Mesodermal cell (in vitro differentiated cells): ENCODE data around the gene ZNF322.

ENCODE experiments used
- H3K27ac ChIP-seq: 2 replicates; pipeline ENCODE4 v1.7.0; 2013; ENCODE audit warnings: mild to moderate bottlenecking, low read depth, low read length, moderate library complexity; ENCODE audit not compliant: severe bottlenecking
- H3K36me3 ChIP-seq: 2 replicates; pipeline ENCODE4 v1.7.1; 2013; ENCODE audit warnings: mild to moderate bottlenecking, low read length, moderate library complexity; ENCODE audit not compliant: control insufficient read depth, insufficient read depth
- H3K4me1 ChIP-seq: one replicate; pipeline ENCODE4 v1.7.1; 2013; ENCODE audit warnings: mild to moderate bottlenecking, low read length; ENCODE audit not compliant: insufficient read depth, control insufficient read depth, poor library complexity, severe bottlenecking
- H3K4me3 ChIP-seq: 2 replicates; pipeline ENCODE4 v1.7.0; 2013; ENCODE audit warnings: low read length, control low read depth, mild to moderate bottlenecking; ENCODE audit not compliant: insufficient read depth, poor library complexity, severe bottlenecking; ENCODE audit errors: extremely low read depth
- H3K9me3 ChIP-seq: 2 replicates; pipeline ENCODE4 v1.7.1; 2013; ENCODE audit warnings: mild to moderate bottlenecking, low read length, moderate library complexity; ENCODE audit not compliant: control insufficient read depth
- WGBS, 2 experiments: methylation state at CpG; one replicate each; pipeline ENCODE4 v1.1.5; 2013; ENCODE audit warnings: missing lambda C conversion rate in 2 of 2; ENCODE audit not compliant: insufficient coverage in 2 of 2; 5-methylcytosine and 5-hydroxymethylcytosine counted together

The ZNF322 gene

GRCh38 chr6:26588965-26589364, 70.6 kb downstream of the ZNF322 start:
- Histone ChIP-seq H3K9me3 (no peaks in the 10 kb centered on the region), H3K27ac (no peak overlapping the region), H3K36me3 (no peaks in the 10 kb centered on the region), H3K4me3 (no peak overlapping the region), H3K4me1 (no peaks in the 10 kb centered on the region)
- 91 to 98% methylated on average over 11 to 12 of the region's 21 CpGs for WGBS, 2 experiments
